ENCODE results near the gene MAGEA9B.

GRCh38 chrX:149540621-149541520 lies 46.4 kb downstream of the MAGEA9B start, which contains the start of gene EOLA1:
- TF ChIP-seq POLR2A (IDR thresholded peaks at IDR 0.05; ENCODE audit: low read length) (peak; percentile 76), GATA1 (IDR thresholded peaks at IDR 0.05; ENCODE audit: low read depth, low read length) (no peak)

Data from erythroblast (primary cell).